ENCODE results near the gene LST1. TPM values are rescaled to one million over a fixed set of nuclear protein-coding genes. Genes with fewer than 3 reads are reported as not detected.
A peak's percentile ranks its signal among the peaks of the same experiment; 100 is the strongest.

LST1 gene
- total and polyA plus RNA-seq, 4 donors = 9.6 to 164 (median 87.4) TPM

GRCh38 chr6:31541059-31541657 lies 44.9 kb upstream of the LST1 start:
- peak; percentile 13 for ATAC-seq (ENCODE audit: insufficient read depth, low FRiP score)
- H3K27ac ChIP-seq (ENCODE audit: low read depth in 1 of 2, low read length in 1 of 2) = peak overlapping the region; percentile 89 to 96
- TF ChIP-seq, protein P1, sequence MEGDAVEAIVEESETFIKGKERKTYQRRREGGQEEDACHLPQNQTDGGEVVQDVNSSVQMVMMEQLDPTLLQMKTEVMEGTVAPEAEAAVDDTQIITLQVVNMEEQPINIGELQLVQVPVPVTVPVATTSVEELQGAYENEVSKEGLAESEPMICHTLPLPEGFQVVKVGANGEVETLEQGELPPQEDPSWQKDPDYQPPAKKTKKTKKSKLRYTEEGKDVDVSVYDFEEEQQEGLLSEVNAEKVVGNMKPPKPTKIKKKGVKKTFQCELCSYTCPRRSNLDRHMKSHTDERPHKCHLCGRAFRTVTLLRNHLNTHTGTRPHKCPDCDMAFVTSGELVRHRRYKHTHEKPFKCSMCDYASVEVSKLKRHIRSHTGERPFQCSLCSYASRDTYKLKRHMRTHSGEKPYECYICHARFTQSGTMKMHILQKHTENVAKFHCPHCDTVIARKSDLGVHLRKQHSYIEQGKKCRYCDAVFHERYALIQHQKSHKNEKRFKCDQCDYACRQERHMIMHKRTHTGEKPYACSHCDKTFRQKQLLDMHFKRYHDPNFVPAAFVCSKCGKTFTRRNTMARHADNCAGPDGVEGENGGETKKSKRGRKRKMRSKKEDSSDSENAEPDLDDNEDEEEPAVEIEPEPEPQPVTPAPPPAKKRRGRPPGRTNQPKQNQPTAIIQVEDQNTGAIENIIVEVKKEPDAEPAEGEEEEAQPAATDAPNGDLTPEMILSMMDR (IDR thresholded peaks at IDR 0.05; ENCODE audit: control extremely low read depth, extremely low read depth) = no peak
- H3K9ac ChIP-seq (ENCODE audit: insufficient read depth in 1 of 2, low read length in 2 of 2) = peak overlapping the region; percentile 100
- WGBS, 2 donors = 0 to 1% methylated on average over 21 of the region's 21 CpGs
- peak overlapping the region; percentile 88 for H3K4me3 ChIP-seq
- peaks cover 15 to 39% (median 29%) of the 10 kb centered on the region in 4 donors for H3K36me3 ChIP-seq (ENCODE audit: control insufficient read depth in 4 of 4, insufficient read depth in 4 of 4, low read length in 4 of 4)
- peak in 2 of 3 donors; percentile 54 to 73 for DNase-seq
- no peaks in the 10 kb centered on the region for H3K27me3 ChIP-seq (ENCODE audit: control insufficient read depth in 3 of 3, insufficient read depth in 3 of 3, low read length in 2 of 3)
- peaks cover 9 to 28% (median 15%) of the 10 kb centered on the region in 5 donors for H3K4me1 ChIP-seq (ENCODE audit: control insufficient read depth in 5 of 5, insufficient read depth in 5 of 5, low read length in 5 of 5)
- H3K9me3 ChIP-seq (ENCODE audit: control insufficient read depth in 4 of 4, insufficient read depth in 3 of 4, low read length in 3 of 4) = no peaks in the 10 kb centered on the region

GRCh38 chr6:31541658-31542521 lies 44.2 kb upstream of the LST1 start, which contains the start of gene DDX39B:
Gene DDX39B (minus strand): TSS chr6:31542003. CDS start chr6:31540532, 1,471 bp downstream.
- peaks cover 9 to 35% (median 15%) of the 10 kb centered on the region in 5 donors for H3K4me1 ChIP-seq (ENCODE audit: control insufficient read depth in 5 of 5, insufficient read depth in 5 of 5, low read length in 5 of 5)

DNA sequence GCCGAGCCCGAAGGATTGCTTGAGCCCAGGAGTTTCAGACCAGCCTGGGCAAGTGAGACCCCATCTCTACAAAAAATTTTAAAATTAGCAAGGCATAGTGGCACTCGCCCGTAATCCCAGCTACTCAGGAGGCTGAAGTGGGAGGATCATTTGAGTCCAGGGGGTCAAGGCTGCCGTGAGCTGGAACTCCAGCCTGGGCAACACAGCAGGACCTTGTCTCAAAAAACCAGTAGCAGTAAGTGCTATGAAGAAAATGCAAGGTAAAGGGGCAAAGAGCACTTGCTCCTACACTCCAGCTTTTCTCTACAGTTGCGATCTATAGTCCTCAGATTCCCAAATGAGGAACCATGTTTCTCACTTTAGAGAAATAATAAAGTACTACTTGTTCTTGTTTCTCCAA lies 42.4 kb upstream of the LST1 start:
- no peak for DNase-seq
- Histone ChIP-seq H3K4me1 (ENCODE audit: control insufficient read depth in 5 of 5, insufficient read depth in 5 of 5, low read length in 5 of 5) (peaks cover 13 to 47% (median 20%) of the 10 kb centered on the region in 5 donors), H3K36me3 (ENCODE audit: control insufficient read depth in 4 of 4, insufficient read depth in 4 of 4, low read length in 4 of 4) (peaks cover 10 to 23% (median 16%) of the 10 kb centered on the region in 4 donors), H3K4me3 (no peak overlapping the region), H3K27ac (ENCODE audit: low read depth in 1 of 2, low read length in 1 of 2) (no peak overlapping the region), H3K9ac (ENCODE audit: insufficient read depth in 1 of 2, low read length in 2 of 2) (no peak overlapping the region), H3K27me3 (ENCODE audit: control insufficient read depth in 3 of 3, insufficient read depth in 3 of 3, low read length in 2 of 3) (no peaks in the 10 kb centered on the region), H3K9me3 (ENCODE audit: control insufficient read depth in 4 of 4, insufficient read depth in 3 of 4, low read length in 3 of 4) (no peaks in the 10 kb centered on the region)
- WGBS, 2 donors = 97 to 99% methylated on average over 6 of the region's 6 CpGs
- TF ChIP-seq, protein P1 (IDR thresholded peaks at IDR 0.05; ENCODE audit: control extremely low read depth, extremely low read depth) = no peak
- ATAC-seq (ENCODE audit: insufficient read depth, low FRiP score) = no peak

More at GRCh38 chr6:31541658-31542521, 44.2 kb upstream of the LST1 start, which contains the start of gene DDX39B:
- peak; percentile 97 to 99 (median 99) for DNase-seq
- H3K36me3 ChIP-seq (ENCODE audit: control insufficient read depth in 4 of 4, insufficient read depth in 4 of 4, low read length in 4 of 4) = peaks cover 15 to 32% (median 23%) of the 10 kb centered on the region in 4 donors
- peak within 1 kb of the TSS; percentile 89 to 96 for H3K27ac ChIP-seq (ENCODE audit: low read depth in 1 of 2, low read length in 1 of 2)
- TF ChIP-seq, protein P1 (IDR thresholded peaks at IDR 0.05; ENCODE audit: control extremely low read depth, extremely low read depth) = no peak
- peak; percentile 89 for ATAC-seq (ENCODE audit: insufficient read depth, low FRiP score)
- H3K4me3 ChIP-seq = peak within 1 kb of the TSS; percentile 88
- no peaks in the 10 kb centered on the region for H3K9me3 ChIP-seq (ENCODE audit: control insufficient read depth in 4 of 4, insufficient read depth in 3 of 4, low read length in 3 of 4)
- WGBS, 2 donors = 0 to 1% methylated on average over 43 of the region's 43 CpGs
- peak within 1 kb of the TSS; percentile 100 for H3K9ac ChIP-seq (ENCODE audit: insufficient read depth in 1 of 2, low read length in 2 of 2)
- H3K27me3 ChIP-seq (ENCODE audit: control insufficient read depth in 3 of 3, insufficient read depth in 3 of 3, low read length in 2 of 3) = no peaks in the 10 kb centered on the region
